Aorta (tissue), 5 donors: Measurements from ENCODE around the gene GYPE. TPM values are rescaled to one million over a fixed set of nuclear protein-coding genes. Genes with fewer than 3 reads are reported as not detected.
"Not testable (repeated sequence)": the region's sequence is repeated elsewhere in the genome, so short reads cannot be mapped to it uniquely, and the experiment has no call there.

Experiments used
- ATAC-seq: fragments of 200-7000 bp; cut with Tn5 transposase; one replicate; pipeline ENCODE4 v1.9.1; 2022; ENCODE audit warnings: moderate library complexity; ENCODE audit not compliant: low FRiP score
- DNase-seq, 2 donors: peaks; one replicate each; pipeline ENCODE4 v3.0.0-alpha.2; 2020
- H3K27ac ChIP-seq, 2 donors: one replicate each; pipeline ENCODE4 v1.5.1; 2013; ENCODE audit warnings: low read length in 2 of 2, mild to moderate bottlenecking in 2 of 2, moderate library complexity in 2 of 2, control low read depth in 1 of 2, inconsistent platforms in 1 of 2, low read depth in 1 of 2
- H3K27me3 ChIP-seq, 2 donors: one replicate each; pipeline ENCODE4 v1.6.1; 2013; ENCODE audit warnings: control low read depth in 1 of 2, low read length in 1 of 2, mild to moderate bottlenecking in 1 of 2, moderate library complexity in 1 of 2; ENCODE audit not compliant: insufficient read depth in 2 of 2, control insufficient read depth in 1 of 2
- H3K36me3 ChIP-seq, 2 donors: one replicate each; pipeline ENCODE4 v1.6.1; 2013; ENCODE audit warnings: control low read depth in 1 of 2, low read length in 1 of 2, mild to moderate bottlenecking in 1 of 2; ENCODE audit not compliant: insufficient read depth in 2 of 2, control insufficient read depth in 1 of 2
- H3K4me1 ChIP-seq, 2 donors: one replicate each; pipeline ENCODE4 v1.6.1; 2013; ENCODE audit warnings: low read length in 2 of 2, control low read depth in 1 of 2, mild to moderate bottlenecking in 1 of 2, moderate library complexity in 1 of 2; ENCODE audit not compliant: insufficient read depth in 2 of 2, control insufficient read depth in 1 of 2
- H3K4me3 ChIP-seq, 2 donors: one replicate each; pipeline ENCODE4 v1.5.1; 2013; ENCODE audit warnings: low read length in 2 of 2, control low read depth in 1 of 2, mild to moderate bottlenecking in 1 of 2
- H3K9me3 ChIP-seq: one replicate; pipeline ENCODE4 v1.6.1; 2013; ENCODE audit warnings: mild to moderate bottlenecking, low read length; ENCODE audit not compliant: control insufficient read depth
- WGBS, 2 donors: extraction: QIAGEN DNeasy Blood & Tissue Kit; methylation state at CpG; one replicate each; pipeline ENCODE4 v1.1.7; 2013; 5-methylcytosine and 5-hydroxymethylcytosine counted together
- intact Hi-C, 2 donors: fragments of 100-400 bp; cut with DNase I; formaldehyde crosslinking; loops; one replicate each; pipeline versions ENCODE4 v1.14.2 to v1.15.0; 2022
- polyA plus RNA-seq, 2 donors: library from polyadenylated mRNA; stranded (reverse); fragments of 200-250 nt; gene quantifications; one replicate each; pipeline ENCODE4 v1.2.3, GENCODE V29; 2013
- total RNA-seq, 2 donors: library from RNA; stranded (reverse); fragmentation: NEBNext Ultra II Directional; extraction: Animal tissue kit (Norgen Biotek cat#: 25700); gene quantifications; one replicate each; pipeline ENCODE4 v1.2.1, GENCODE V29; 2021
- donor health status: healthy with polysubstance abuse.
- donor health status: Bipolar disorder and iron deficiency.
- donor health status: DM: no; HTN: no; CAD: no.
- donor health status: DM: no; HTN: no; CAD: no.
- donor health status: DM: yes; HTN: yes; CAD: no.

GYPE gene
- total and polyA plus RNA-seq, 4 donors = 2.4 to 4.0 (median 3.6) TPM

DNA sequence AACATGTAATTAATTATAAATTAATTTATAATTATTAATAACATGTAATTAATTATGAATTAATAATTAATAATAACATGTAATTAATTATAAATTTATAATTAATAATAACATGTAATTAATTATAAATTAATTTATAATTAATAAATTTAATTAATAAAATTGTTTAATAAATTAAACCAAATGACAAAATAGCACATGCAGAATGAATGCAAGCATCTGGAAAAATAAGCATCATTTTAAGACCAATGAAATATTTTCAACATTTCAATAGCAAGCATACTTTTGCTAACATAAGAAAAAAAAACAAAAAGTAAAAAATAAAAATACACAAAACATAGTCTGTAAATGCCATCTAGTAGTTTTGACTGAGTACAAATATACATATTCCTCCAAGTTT is 21.8 kb downstream of the GYPE start:
- intact Hi-C loops = no loop called here
- H3K4me1 ChIP-seq = no peaks in the 10 kb centered on the region
- H3K9me3 ChIP-seq = no peaks in the 10 kb centered on the region
- H3K4me3 ChIP-seq = no peak overlapping the region
- H3K36me3 ChIP-seq = no peaks in the 10 kb centered on the region
- no peak for ATAC-seq
- no peak overlapping the region for H3K27ac ChIP-seq
- no peaks in the 10 kb centered on the region for H3K27me3 ChIP-seq
- no peak for DNase-seq

DNA sequence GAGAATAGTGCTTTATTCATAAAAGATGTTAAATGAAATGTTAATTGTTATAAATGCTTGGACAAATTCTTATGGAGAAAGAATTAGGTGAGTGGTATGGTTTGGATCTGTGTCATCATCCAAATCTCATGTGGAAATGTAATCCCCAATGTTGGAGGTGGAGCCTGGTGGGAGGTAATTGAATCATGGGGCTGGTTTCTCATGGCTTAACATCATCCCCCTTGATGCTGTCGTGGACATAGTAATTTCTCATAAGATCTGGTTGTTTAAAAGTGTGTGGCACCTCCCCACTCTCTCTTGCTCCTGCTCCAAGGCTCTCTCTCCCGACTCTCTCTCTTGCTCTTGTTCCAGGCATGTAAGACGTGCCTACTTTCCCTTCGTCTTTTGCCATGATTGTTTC is 22.5 kb downstream of the GYPE start:
- Histone ChIP-seq H3K4me3 (no peak overlapping the region), H3K27ac (no peak overlapping the region), H3K4me1 (no peaks in the 10 kb centered on the region), H3K9me3 (no peaks in the 10 kb centered on the region), H3K27me3 (no peaks in the 10 kb centered on the region), H3K36me3 (no peaks in the 10 kb centered on the region)
- intact Hi-C loops = no loop called here
- ATAC-seq (no peak), DNase-seq (no peak)
- 75 to 87% methylated on average over 2 to 4 of the region's 4 CpGs for WGBS, 2 donors

DNA sequence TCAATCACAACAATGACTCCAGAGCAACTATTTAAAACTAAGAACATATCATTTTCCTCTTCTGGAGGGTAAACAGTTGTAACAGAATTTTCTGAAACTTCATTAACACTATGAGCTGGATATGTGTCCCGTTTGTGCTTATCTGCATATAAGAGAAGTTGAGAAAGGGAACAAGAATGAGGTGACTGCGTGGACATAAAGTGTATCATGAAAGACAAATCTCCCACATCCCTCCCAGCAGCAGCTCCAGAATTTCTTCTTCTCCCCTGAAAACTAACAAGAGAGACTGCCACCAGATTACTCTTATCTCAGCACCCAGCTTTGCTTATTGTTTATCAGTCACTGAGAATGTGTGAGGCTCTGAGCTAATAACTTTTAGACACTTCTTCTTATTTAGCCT is 25.8 kb downstream of the GYPE start:
- 78 to 81% methylated on average over 2 of the region's 2 CpGs for WGBS, 2 donors
- H3K36me3 ChIP-seq, H3K27ac ChIP-seq, ATAC-seq, H3K27me3 ChIP-seq, intact Hi-C loops, H3K4me1 ChIP-seq, H3K4me3 ChIP-seq, DNase-seq, H3K9me3 ChIP-seq: not testable (repeated sequence)

DNA sequence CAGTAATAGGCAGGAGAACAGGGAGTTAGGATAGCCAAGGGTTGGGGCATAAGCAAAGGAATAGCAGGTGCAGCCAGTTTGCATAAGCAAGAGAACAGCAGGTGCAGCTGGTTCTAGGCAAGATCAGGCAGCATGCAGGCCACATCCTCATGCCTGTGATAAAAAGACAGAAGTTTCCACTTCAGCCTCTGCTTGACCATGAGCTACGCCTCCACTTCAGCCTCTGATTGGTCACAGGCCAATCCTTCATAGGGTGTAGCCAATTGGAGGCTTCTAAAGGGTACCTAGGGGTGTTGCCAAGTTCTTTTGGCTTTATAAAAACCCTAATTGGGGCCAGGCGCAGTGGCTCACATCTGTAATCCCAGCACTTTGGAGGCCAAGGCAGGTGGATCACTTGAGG is 30.0 kb downstream of the GYPE start:
- ATAC-seq, H3K9me3 ChIP-seq, H3K36me3 ChIP-seq, H3K4me1 ChIP-seq, H3K27ac ChIP-seq, H3K27me3 ChIP-seq, H3K4me3 ChIP-seq, intact Hi-C loops, DNase-seq: not testable (repeated sequence)
- WGBS, 2 donors = 97 to 98% methylated on average over 2 of the region's 2 CpGs

DNA sequence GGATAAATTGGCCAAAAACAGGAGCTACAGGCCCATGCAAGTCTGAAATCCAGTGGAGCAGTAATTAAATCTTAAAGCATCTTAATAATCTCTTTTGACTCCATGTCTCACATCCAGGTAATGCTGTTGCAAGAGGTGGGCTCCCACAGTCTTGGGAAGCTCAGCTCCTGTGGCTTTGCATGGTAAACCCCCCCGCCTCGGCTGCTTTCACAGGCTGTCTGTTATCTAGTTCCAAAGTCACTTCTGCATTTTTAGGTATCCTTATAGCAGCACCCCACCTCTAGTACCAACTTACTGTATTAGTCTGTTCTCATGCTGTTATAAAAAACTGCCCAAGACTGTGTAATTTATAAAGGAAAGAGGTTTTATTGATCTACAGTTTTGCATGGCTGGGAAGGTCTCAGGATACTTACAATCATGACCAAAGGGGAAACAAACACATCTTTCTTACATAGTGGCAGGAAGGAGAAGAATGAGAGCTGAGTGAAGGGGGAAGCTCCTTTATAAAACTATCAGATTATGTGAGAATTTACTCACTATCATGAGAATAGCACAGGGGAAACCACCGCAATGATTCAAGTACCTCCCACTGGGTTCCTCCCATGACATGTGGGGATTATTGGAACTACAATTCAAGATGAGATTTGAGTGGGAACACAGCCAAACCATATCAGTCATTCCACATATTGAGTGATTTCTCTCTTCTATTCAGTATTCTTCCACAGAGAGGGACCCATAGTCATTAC is 34.7 kb downstream of the GYPE start:
- H3K27me3 ChIP-seq, ATAC-seq, H3K9me3 ChIP-seq, DNase-seq, H3K27ac ChIP-seq, H3K4me3 ChIP-seq, H3K4me1 ChIP-seq, H3K36me3 ChIP-seq: not testable (repeated sequence)
- intact Hi-C loops = loop anchor here in 1 of 2 donors (5.0 kb wide), 1 partner anchor 222 kb away; no protein-coding TSS in a partner anchor
- 0 to 95% methylated on average over 2 of the region's 3 CpGs for WGBS, 2 donors

DNA sequence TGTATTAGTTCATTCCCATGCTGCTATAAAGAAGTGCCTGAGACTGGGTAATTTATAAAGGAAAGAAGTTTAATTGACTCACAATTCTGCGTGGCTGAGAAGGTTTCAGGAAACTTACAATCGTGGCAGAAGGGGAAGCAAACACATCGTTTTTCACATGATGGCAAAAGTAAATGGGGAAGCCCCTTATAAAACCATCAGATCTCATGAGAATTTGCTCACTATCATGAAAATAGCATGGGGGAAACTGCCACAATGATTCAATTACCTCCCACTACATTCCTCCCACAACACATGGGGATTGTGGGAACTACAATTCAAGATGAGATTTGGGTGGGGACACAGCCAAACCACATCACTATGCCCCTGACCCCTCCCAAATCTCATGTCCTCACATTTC is 35.4 kb downstream of the GYPE start:
- not testable (repeated sequence) for H3K36me3 ChIP-seq
- intact Hi-C loops = loop anchor here in 1 of 2 donors (5.0 kb wide), 1 partner anchor 222 kb away; no protein-coding TSS in a partner anchor
- WGBS, 2 donors = 76% methylated on average over 3 of the region's 3 CpGs; no CpG with 5 or more reads in 1 of the 2 donors

DNA sequence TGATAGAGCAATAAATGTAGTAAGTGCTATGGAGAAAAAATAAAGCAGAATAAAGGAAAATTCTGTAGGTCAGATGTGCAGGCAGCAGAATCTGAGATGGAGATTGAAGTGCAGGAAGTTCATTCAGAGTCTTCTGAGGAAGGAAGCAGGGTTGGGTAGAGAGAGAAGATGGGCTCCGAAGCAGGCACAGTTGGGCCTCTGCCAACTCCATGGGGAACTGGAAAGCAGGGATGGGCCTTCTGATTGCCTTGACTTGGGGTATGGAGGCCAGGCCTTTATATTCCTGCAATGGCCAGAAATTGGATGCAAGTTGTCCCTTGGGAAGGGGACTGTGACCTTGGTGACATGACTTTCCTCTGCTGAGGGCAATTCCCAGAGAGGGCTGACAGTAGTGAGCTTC is 42.6 kb downstream of the GYPE start:
- H3K36me3 ChIP-seq, ATAC-seq, DNase-seq, H3K4me3 ChIP-seq, H3K27ac ChIP-seq, intact Hi-C loops, H3K4me1 ChIP-seq, H3K27me3 ChIP-seq, H3K9me3 ChIP-seq: not testable (repeated sequence)
- WGBS, 2 donors = 67 to 76% methylated on average over 1 of the region's 1 CpG

More for the DNA sequence above, 35.4 kb downstream of the GYPE start:
- not testable (repeated sequence) for H3K27ac ChIP-seq, H3K4me3 ChIP-seq, H3K4me1 ChIP-seq, DNase-seq, H3K27me3 ChIP-seq, H3K9me3 ChIP-seq, ATAC-seq

DNA sequence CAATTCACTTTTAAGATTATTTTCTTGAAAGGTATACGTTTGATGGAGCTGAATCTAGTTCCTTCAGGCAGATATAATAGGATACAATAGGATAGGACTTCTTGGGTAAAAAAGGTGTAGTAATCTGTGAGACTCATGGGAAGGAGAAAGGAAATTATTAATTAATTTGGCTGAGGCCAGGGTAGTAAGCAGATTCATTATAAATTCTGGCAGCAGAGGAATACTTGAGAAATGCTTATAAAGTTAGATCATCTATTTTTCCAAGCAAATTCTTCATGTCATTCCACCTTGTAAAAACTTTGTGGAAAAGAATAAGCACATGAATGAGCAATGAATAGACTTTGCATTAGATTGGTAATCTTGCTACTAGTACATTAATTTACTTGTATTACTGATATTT is 46.9 kb downstream of the GYPE start:
- H3K4me3 ChIP-seq = no peak overlapping the region
- H3K27ac ChIP-seq = no peak overlapping the region
- no peaks in the 10 kb centered on the region for H3K9me3 ChIP-seq
- no peaks in the 10 kb centered on the region for H3K4me1 ChIP-seq
- no peaks in the 10 kb centered on the region for H3K36me3 ChIP-seq
- ATAC-seq = no peak
- intact Hi-C loops = no loop called here
- WGBS, 2 donors = 84 to 85% methylated on average over 1 of the region's 1 CpG
- DNase-seq = no peak
- no peaks in the 10 kb centered on the region for H3K27me3 ChIP-seq
